Neural cell (in vitro differentiated cells): ENCODE data around the gene DCAF15. TPM values are rescaled to one million over a fixed set of nuclear protein-coding genes. Genes with fewer than 3 reads are reported as not detected.

Experiments
- H2AFZ ChIP-seq: fragments of 200-600, 300-800 bp; sonication (generic), shearing (Covaris generic); 2 replicates; pipeline ENCODE4 v1.6.0; 2014; ENCODE audit warnings: low read depth, mild to moderate bottlenecking, antibody characterized with exemption, low read length, moderate library complexity
- H3F3A ChIP-seq: fragments of 200-600 bp; shearing (Covaris generic); 2 replicates; pipeline ENCODE4 v1.6.1; 2016; ENCODE audit warnings: mild to moderate bottlenecking, moderate library complexity, mixed read lengths, antibody characterized with exemption, low read length; ENCODE audit not compliant: insufficient read depth, poor library complexity, severe bottlenecking
- H3K27ac ChIP-seq: fragments of 200-600, 300-800 bp; sonication (generic), shearing (Covaris generic); 2 replicates; pipeline ENCODE4 v1.5.1; 2014; ENCODE audit warnings: mild to moderate bottlenecking, low read length, moderate library complexity
- H3K27me3 ChIP-seq: fragments of 300-800, 200-600 bp; sonication (generic), shearing (Covaris generic); 2 replicates; pipeline ENCODE4 v1.6.0; 2014; ENCODE audit warnings: mild to moderate bottlenecking, low read depth, low read length, moderate library complexity; ENCODE audit not compliant: insufficient read depth
- H3K36me3 ChIP-seq: fragments of 300-800, 200-600 bp; sonication (generic), shearing (Covaris generic); 2 replicates; pipeline ENCODE4 v1.5.1; 2014; ENCODE audit warnings: mild to moderate bottlenecking, antibody characterized with exemption, low read length, moderate library complexity; ENCODE audit not compliant: insufficient read depth
- H3K4me2 ChIP-seq: fragments of 300-800, 200-600 bp; sonication (generic), shearing (Covaris generic); 2 replicates; pipeline ENCODE4 v1.6.0; 2014; ENCODE audit warnings: mild to moderate bottlenecking, low read length
- H3K4me3 ChIP-seq: fragments of 300-800, 200-600 bp; sonication (generic), shearing (Covaris generic); 2 replicates; pipeline ENCODE4 v1.5.1; 2014; ENCODE audit warnings: mild to moderate bottlenecking, low read length, moderate library complexity
- H3K79me2 ChIP-seq: fragments of 200-600 bp; shearing (Covaris generic); replicated peaks from 2 replicates; pipeline ENCODE4 v1.6.0; 2014; ENCODE audit warnings: mild to moderate bottlenecking, low read length, moderate library complexity; ENCODE audit not compliant: insufficient read depth
- H3K9ac ChIP-seq: fragments of 300-800, 200-600 bp; sonication (generic), shearing (Covaris generic); 2 replicates; pipeline ENCODE4 v1.6.1; 2016; ENCODE audit warnings: mild to moderate bottlenecking, low read length, mixed read lengths
- H3K9me2 ChIP-seq: fragments of 200-600 bp; shearing (Covaris generic); 2 replicates; pipeline ENCODE4 v1.6.1; 2016; ENCODE audit warnings: mild to moderate bottlenecking, low read length, mixed read lengths; ENCODE audit not compliant: insufficient read depth
- H3K9me3 ChIP-seq: fragments of 200-600, 300-800 bp; sonication (generic), shearing (Covaris generic); 2 replicates; pipeline ENCODE4 v1.6.1; 2016; ENCODE audit warnings: mild to moderate bottlenecking, mixed run types, low read length, moderate library complexity, mixed read lengths
- H4K20me1 ChIP-seq: fragments of 200-600 bp; shearing (Covaris generic); 2 replicates; pipeline ENCODE4 v1.6.1; 2016; ENCODE audit warnings: mild to moderate bottlenecking, mixed run types; ENCODE audit not compliant: insufficient read depth
- CTCF ChIP-seq: fragments of 450-650 bp; IDR thresholded peaks from 2 replicates; pipeline ENCODE4 v1.5.1; 2014; ENCODE audit warnings: antibody characterized with exemption, mild to moderate bottlenecking, moderate library complexity; ENCODE audit not compliant: poor library complexity, severe bottlenecking
- EP300 ChIP-seq: fragments of 450-650 bp; conservative IDR thresholded peaks from 2 replicates; pipeline ENCODE4 v1.6.1; 2014; ENCODE audit warnings: antibody characterized with exemption, mild to moderate bottlenecking, moderate library complexity; ENCODE audit not compliant: poor library complexity, severe bottlenecking
- EZH2 ChIP-seq: fragments of 200-600, 300-800 bp; shearing (Covaris generic), sonication (generic); IDR thresholded peaks from 2 replicates; pipeline ENCODE4 v1.6.1; 2014; ENCODE audit warnings: antibody characterized with exemption, low read length, borderline replicate concordance, mild to moderate bottlenecking; ENCODE audit not compliant: insufficient read depth, poor library complexity, severe bottlenecking
- MXI1 ChIP-seq: fragments of 450-650 bp; conservative IDR thresholded peaks from 2 replicates; pipeline ENCODE4 v1.6.1; 2014; ENCODE audit warnings: antibody characterized with exemption, mild to moderate bottlenecking; ENCODE audit not compliant: poor library complexity, severe bottlenecking
- POLR2AphosphoS5 ChIP-seq: IDR thresholded peaks from 2 replicates; pipeline ENCODE4 v1.6.1; 2012
- RAD21 ChIP-seq: fragments of 450-650 bp; conservative IDR thresholded peaks from 2 replicates; pipeline ENCODE4 v1.6.1; 2014; ENCODE audit warnings: antibody characterized with exemption, mild to moderate bottlenecking, moderate library complexity
- REST ChIP-seq: IDR thresholded peaks from 2 replicates; pipeline ENCODE4 v1.6.1; 2012; ENCODE audit warnings: borderline replicate concordance
- SMC3 ChIP-seq: fragments of 450-650 bp; conservative IDR thresholded peaks from 2 replicates; pipeline ENCODE4 v1.6.1; 2014; ENCODE audit warnings: antibody characterized with exemption, mild to moderate bottlenecking, moderate library complexity; ENCODE audit not compliant: poor library complexity
- TAF1 ChIP-seq: IDR thresholded peaks from 2 replicates; pipeline ENCODE4 v1.6.1; 2012; ENCODE audit warnings: low read depth
- polyA plus RNA-seq: library from polyadenylated mRNA; depleted of rRNA; stranded (reverse); fragments of >200 nt; gene quantifications from 2 replicates; pipeline ENCODE4 v1.2.3, GENCODE V29; 2014

Gene DCAF15
- polyA plus RNA-seq, 1 donor from 2014 or later, result 39.4 TPM

GRCh38 chr19:13909430-13909829 is 42.9 kb upstream of the DCAF15 start:
- Histone ChIP-seq H3K79me2 (peaks cover 4% of the 10 kb centered on the region), H3K9me3 (no peaks in the 10 kb centered on the region), H3K36me3 (no peaks in the 10 kb centered on the region), H3K4me3 (no peak overlapping the region), H3K27ac (no peak overlapping the region), H3K9ac (no peak overlapping the region), H3F3A (no peaks in the 10 kb centered on the region), H2AFZ (no peak overlapping the region), H4K20me1 (no peaks in the 10 kb centered on the region), H3K4me2 (no peak overlapping the region), H3K9me2 (no peaks in the 10 kb centered on the region), H3K27me3 (no peaks in the 10 kb centered on the region)
- TF ChIP-seq MXI1 (no peak), RAD21 (no peak), REST (no peak), TAF1 (no peak), EZH2 (no peak), EP300 (no peak), SMC3 (no peak), CTCF (no peak), POLR2AphosphoS5 (no peak)

GRCh38 chr19:13913352-13913751 is 39.0 kb upstream of the DCAF15 start:
- H3K9me3 ChIP-seq, result no peaks in the 10 kb centered on the region
- H3K4me2 ChIP-seq, result no peak overlapping the region
- H3K9ac ChIP-seq, result no peak overlapping the region
- H2AFZ ChIP-seq, result no peak overlapping the region
- no peak for TF ChIP-seq MXI1
- TF ChIP-seq TAF1, result no peak
- TF ChIP-seq SMC3, result no peak
- TF ChIP-seq EZH2, result no peak
- TF ChIP-seq CTCF, result no peak
- no peak for TF ChIP-seq POLR2AphosphoS5
- TF ChIP-seq RAD21, result no peak
- no peak for TF ChIP-seq EP300
- TF ChIP-seq REST, result no peak
- no peaks in the 10 kb centered on the region for H3K79me2 ChIP-seq
- H3F3A ChIP-seq, result no peaks in the 10 kb centered on the region
- no peak overlapping the region for H3K4me3 ChIP-seq
- no peak overlapping the region for H3K27ac ChIP-seq
- no peaks in the 10 kb centered on the region for H3K9me2 ChIP-seq
- H3K36me3 ChIP-seq, result peaks cover 5% of the 10 kb centered on the region
- no peaks in the 10 kb centered on the region for H3K27me3 ChIP-seq
- H4K20me1 ChIP-seq, result no peaks in the 10 kb centered on the region
